HFF-Myc (cell line): ENCODE measurements around the gene TULP4.

Experiments used
- DNase-seq: peaks from one replicate; pipeline ENCODE4 v3.0.0-alpha.2; 2011; ENCODE audit warnings: low read depth; ENCODE audit errors: extremely low read depth
- H3K4me3 ChIP-seq: replicated peaks from 2 replicates; pipeline ENCODE4 v1.5.1; 2011; ENCODE audit warnings: low read depth, mild to moderate bottlenecking, control low read depth, low read length
- TF ChIP-seq, protein P1 (sequence below): IDR thresholded peaks from 2 replicates; pipeline ENCODE4 v1.5.1; 2012; ENCODE audit warnings: mild to moderate bottlenecking, low read depth, low read length, control low read depth; ENCODE audit errors: missing control alignments

Gene TULP4

GRCh38 chr6:158457131-158457530 is 144.9 kb downstream of the TULP4 start:
- TF ChIP-seq, protein P1, sequence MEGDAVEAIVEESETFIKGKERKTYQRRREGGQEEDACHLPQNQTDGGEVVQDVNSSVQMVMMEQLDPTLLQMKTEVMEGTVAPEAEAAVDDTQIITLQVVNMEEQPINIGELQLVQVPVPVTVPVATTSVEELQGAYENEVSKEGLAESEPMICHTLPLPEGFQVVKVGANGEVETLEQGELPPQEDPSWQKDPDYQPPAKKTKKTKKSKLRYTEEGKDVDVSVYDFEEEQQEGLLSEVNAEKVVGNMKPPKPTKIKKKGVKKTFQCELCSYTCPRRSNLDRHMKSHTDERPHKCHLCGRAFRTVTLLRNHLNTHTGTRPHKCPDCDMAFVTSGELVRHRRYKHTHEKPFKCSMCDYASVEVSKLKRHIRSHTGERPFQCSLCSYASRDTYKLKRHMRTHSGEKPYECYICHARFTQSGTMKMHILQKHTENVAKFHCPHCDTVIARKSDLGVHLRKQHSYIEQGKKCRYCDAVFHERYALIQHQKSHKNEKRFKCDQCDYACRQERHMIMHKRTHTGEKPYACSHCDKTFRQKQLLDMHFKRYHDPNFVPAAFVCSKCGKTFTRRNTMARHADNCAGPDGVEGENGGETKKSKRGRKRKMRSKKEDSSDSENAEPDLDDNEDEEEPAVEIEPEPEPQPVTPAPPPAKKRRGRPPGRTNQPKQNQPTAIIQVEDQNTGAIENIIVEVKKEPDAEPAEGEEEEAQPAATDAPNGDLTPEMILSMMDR, result no peak
- H3K4me3 ChIP-seq, result no peak overlapping the region
- no peak for DNase-seq

GRCh38 chr6:158457616-158458278 is 145.5 kb downstream of the TULP4 start:
- H3K4me3 ChIP-seq, result no peak overlapping the region
- TF ChIP-seq, protein P1, result no peak
- DNase-seq, result no peak

DNA sequence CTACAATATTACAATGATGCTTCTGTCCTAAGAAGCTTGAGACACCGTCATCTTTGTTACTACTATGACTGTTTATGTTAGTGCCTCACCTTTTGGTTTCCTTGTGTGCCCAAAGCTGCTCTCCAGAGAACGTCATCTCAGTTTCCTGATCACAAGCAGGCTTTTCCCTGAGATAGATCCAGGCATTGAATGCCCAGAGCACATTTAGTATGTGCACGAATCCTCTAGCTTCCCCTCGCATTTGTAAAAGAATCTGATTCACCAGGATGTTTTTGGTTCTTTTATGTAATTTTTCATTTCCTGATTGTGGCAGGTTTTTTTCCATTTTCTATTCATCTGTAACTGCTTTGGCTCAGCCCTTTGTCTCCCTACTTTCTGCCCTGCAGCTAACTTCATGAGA is 147.5 kb downstream of the TULP4 start:
- TF ChIP-seq, protein P1, result no peak
- no peak overlapping the region for H3K4me3 ChIP-seq
- no peak for DNase-seq

- TF ChIP-seq, protein P1, result no peak
- DNase-seq, result peak; percentile 42
- H3K4me3 ChIP-seq, result no peak overlapping the region
Observed at GRCh38 chr6:158460602-158461169, 148.4 kb downstream of the TULP4 start.

DNA sequence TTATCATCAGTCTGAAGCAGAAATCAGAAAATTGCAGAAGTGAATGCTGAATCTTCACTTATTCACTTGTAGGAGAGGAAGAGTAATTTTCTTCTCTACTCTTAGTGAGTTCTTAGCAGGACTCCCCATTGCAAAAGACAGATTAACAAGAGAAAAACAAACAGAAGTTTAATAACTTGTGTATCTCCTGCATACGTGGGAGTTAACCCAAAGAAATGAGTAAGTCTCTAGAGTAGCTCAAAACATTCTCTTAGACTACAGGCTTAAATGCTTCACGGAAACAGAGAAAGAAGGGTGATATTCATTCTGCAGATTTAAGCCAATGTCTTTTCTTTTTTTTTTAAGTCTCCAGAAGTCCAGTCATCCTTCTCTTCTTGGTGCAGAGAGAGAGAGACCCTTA is 149.7 kb downstream of the TULP4 start:
- DNase-seq, result no peak
- TF ChIP-seq, protein P1, result no peak
- no peak overlapping the region for H3K4me3 ChIP-seq

GRCh38 chr6:158464483-158464882 is 152.2 kb downstream of the TULP4 start:
- TF ChIP-seq, protein P1, result no peak
- H3K4me3 ChIP-seq, result no peak overlapping the region
- no peak for DNase-seq

DNA sequence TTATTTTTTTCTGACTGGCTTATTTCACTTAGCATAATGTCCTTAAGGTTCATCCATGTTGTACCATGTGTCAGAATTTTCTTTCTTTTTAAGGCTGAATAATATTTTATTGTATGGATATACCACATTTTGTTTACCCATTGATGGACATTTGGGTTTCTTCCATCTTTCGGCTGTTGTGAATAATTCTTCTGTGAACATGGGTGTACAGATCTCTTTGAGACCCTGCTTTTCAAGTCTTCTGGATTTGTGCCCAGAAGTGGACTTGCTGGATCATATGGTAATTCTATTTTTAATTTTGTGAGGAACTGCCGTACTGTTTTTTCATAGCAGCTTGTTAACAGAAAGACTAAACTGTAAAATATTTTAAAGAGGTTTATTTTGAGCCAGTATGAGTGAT is 153.0 kb downstream of the TULP4 start:
- no peak for DNase-seq
- no peak overlapping the region for H3K4me3 ChIP-seq
- TF ChIP-seq, protein P1, result no peak
